Measurements from ENCODE around the gene ATP4B.

Gene ATP4B

GRCh38 chr13:113657851-113658741, at the start of gene ATP4B:
Gene ATP4B, minus strand, starts transcription at chr13:113658198. Its CDS starts 54 bp downstream, at chr13:113658144.
- no peak for DNase-seq

- DNase-seq = no peak
These were observed 14.1 kb upstream of the ATP4B start for GRCh38 chr13:113672002-113672651.

GRCh38 chr13:113671066-113672001, 13.3 kb upstream of the ATP4B start:
- no peak for DNase-seq

GRCh38 chr13:113670541-113670940, 12.5 kb upstream of the ATP4B start:
- DNase-seq = no peak

- DNase-seq = no peak
These were observed 11.8 kb upstream of the ATP4B start for GRCh38 chr13:113669755-113670341.

- no peak for DNase-seq
These were observed 11.3 kb upstream of the ATP4B start for GRCh38 chr13:113669231-113669754.

GRCh38 chr13:113668491-113668971, 10.5 kb upstream of the ATP4B start:
- DNase-seq = no peak

- DNase-seq = no peak
These were observed 9.9 kb upstream of the ATP4B start for GRCh38 chr13:113667771-113668490.

- DNase-seq = no peak
These were observed 9.1 kb upstream of the ATP4B start, which contains the start of gene GRK1 for GRCh38 chr13:113666951-113667701. Gene GRK1, plus strand, starts transcription at chr13:113667219. Its CDS starts 168 bp downstream, at chr13:113667387.

GRCh38 chr13:113666329-113666670, 8.3 kb upstream of the ATP4B start:
- DNase-seq = no peak

GRCh38 chr13:113665597-113666328, 7.8 kb upstream of the ATP4B start:
- DNase-seq = no peak

- no peak for DNase-seq
These were observed 7.0 kb upstream of the ATP4B start for GRCh38 chr13:113664751-113665596.

GRCh38 chr13:113663934-113664333, 5.9 kb upstream of the ATP4B start:
- DNase-seq = no peak

GRCh38 chr13:113661509-113661908, 3.5 kb upstream of the ATP4B start:
- DNase-seq = no peak

- no peak for DNase-seq
These were observed 2.1 kb upstream of the ATP4B start for GRCh38 chr13:113660066-113660465.

GRCh38 chr13:113659337-113659736, 1.3 kb upstream of the ATP4B start:
- DNase-seq = no peak

GRCh38 chr13:113658836-113659235, 838 bp upstream of the ATP4B start:
- no peak for DNase-seq

GRCh38 chr13:113656831-113657671, 947 bp downstream of the ATP4B start:
- no peak for DNase-seq
